ENCODE results near the gene SLC51A.

- TF ChIP-seq CTCF (conservative IDR thresholded peaks at IDR 0.05 in 1 of 2, IDR thresholded peaks at IDR 0.05 in 1 of 2; ENCODE audit: extremely low read depth in 1 of 2, insufficient read depth in 1 of 2, low read depth in 1 of 2, low read length in 2 of 2) (no peak), EZH2 (IDR thresholded peaks at IDR 0.05; ENCODE audit: borderline replicate concordance, low read length) (no peak)
Measured at GRCh38 chr3:196177967-196178366, 38.4 kb upstream of the SLC51A start.

Measured in mammary epithelial cell (primary cell).